Loucy (cell line): ENCODE measurements around the gene ASPRV1.

ENCODE experiments used
- EZH2phosphoT487 ChIP-seq: fragments of 200-600 bp; IDR thresholded peaks from 2 replicates; pipeline ENCODE4 v1.6.1; 2018; ENCODE audit warnings: antibody characterized with exemption, mild to moderate bottlenecking, moderate library complexity, borderline replicate concordance
- TF ChIP-seq, protein P1 (sequence below): fragments of 200-600 bp; sonication (generic); conservative IDR thresholded peaks from 2 replicates; pipeline ENCODE4 v1.5.1; 2014; ENCODE audit warnings: mild to moderate bottlenecking, antibody characterized with exemption, low read length

DNA sequence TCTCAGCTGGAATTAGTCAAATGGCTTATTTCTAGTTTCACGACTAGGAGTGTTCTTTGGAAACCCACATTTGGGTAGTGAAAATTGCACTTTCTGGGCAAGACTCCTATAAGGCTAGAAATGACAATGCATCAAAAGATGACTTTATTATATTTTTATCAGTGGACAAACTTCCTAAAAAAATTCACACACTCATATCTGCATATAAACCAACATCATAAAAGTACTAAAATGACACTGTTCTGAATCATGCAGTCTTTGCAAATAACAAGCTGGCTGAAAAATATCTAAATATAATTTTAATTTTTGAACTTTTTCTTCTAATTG is 28.9 kb downstream of the ASPRV1 start:
- TF ChIP-seq, protein P1, sequence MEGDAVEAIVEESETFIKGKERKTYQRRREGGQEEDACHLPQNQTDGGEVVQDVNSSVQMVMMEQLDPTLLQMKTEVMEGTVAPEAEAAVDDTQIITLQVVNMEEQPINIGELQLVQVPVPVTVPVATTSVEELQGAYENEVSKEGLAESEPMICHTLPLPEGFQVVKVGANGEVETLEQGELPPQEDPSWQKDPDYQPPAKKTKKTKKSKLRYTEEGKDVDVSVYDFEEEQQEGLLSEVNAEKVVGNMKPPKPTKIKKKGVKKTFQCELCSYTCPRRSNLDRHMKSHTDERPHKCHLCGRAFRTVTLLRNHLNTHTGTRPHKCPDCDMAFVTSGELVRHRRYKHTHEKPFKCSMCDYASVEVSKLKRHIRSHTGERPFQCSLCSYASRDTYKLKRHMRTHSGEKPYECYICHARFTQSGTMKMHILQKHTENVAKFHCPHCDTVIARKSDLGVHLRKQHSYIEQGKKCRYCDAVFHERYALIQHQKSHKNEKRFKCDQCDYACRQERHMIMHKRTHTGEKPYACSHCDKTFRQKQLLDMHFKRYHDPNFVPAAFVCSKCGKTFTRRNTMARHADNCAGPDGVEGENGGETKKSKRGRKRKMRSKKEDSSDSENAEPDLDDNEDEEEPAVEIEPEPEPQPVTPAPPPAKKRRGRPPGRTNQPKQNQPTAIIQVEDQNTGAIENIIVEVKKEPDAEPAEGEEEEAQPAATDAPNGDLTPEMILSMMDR, result no peak
- no peak for TF ChIP-seq EZH2phosphoT487
